BJ (cell line): ENCODE measurements around the gene ZSCAN5A. TPM values are rescaled to one million over a fixed set of nuclear protein-coding genes. Genes with fewer than 3 reads are reported as not detected.

Experiments
- CTCF ChIA-PET: fragments of 350-600 bp; formaldehyde crosslinking; extraction: SDS; loops from one replicate; lab custom pipeline; 2021; ENCODE audit warnings: antibody characterized with exemption, inconsistent platforms; lab: Yijun Ruan, JAX
- POLR2A ChIA-PET: fragments of 300-600 bp; sonication (Branson Sonifier 250); formaldehyde crosslinking; extraction: SDS; loops from one replicate; lab custom pipeline; 2021; ENCODE audit warnings: antibody characterized with exemption; lab: Charles Lee
- DNase-seq: peaks from one replicate; pipeline ENCODE4 v3.0.0-alpha.2; 2011; ENCODE audit warnings: low read depth
- H3K27me3 ChIP-seq: 2 replicates; pipeline ENCODE4 v1.6.0; 2011; ENCODE audit warnings: low read length; ENCODE audit not compliant: control insufficient read depth, insufficient read depth
- H3K36me3 ChIP-seq: 2 replicates; pipeline ENCODE4 v1.5.1; 2011; ENCODE audit warnings: low read length; ENCODE audit not compliant: control insufficient read depth, insufficient read depth
- H3K4me3 ChIP-seq: 2 replicates; pipeline ENCODE4 v1.5.1; 2011; ENCODE audit warnings: low read depth, mild to moderate bottlenecking, control low read depth, low read length
- polyA plus RNA-seq: library from polyadenylated mRNA; depleted of rRNA; stranded (reverse); fragments of >200 nt; gene quantifications from 2 replicates; pipeline ENCODE4 v1.2.3, GENCODE V29; 2011
- TF ChIP-seq, protein P1 (sequence below): IDR thresholded peaks from 2 replicates; pipeline ENCODE4 v1.5.1; 2011; ENCODE audit warnings: low read depth, mild to moderate bottlenecking, control low read depth, inconsistent platforms, low read length, moderate library complexity; ENCODE audit not compliant: insufficient read depth

The ZSCAN5A gene
- polyA plus RNA-seq, 1 experiment, result 4.0 TPM

DNA sequence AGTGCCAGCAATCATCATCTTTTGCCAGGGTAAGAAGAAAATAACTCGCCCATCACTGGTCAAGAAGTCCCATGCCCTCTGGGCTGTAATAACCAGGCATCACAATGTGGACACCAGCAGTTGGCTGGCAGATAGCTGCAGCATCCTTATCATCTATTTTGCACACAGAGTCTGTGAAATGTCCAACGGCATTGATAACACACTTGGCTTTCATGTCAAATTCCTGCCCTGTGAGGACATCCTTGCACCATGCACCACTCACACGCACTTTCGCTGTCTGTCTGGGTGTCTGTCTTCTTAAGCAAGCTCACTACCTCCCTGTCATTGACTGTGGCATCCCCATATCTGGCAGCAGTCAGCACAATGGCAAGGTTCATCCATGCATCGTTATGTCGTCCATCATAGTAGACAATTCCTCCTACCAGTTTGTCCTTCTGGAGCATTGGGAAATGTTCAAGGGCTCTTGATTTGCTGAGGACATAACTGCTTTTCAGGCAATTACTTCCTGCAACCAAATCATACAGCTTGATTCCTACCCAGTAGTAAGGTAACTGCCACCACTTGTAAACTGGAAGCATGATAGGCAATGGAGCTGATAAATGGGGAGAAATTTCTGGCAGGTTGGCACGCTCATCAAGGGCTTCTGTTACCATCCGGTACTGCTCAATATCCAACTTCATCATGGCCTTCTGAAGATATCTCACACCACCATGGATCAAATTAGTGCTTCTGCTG, 6.8 kb upstream of the ZSCAN5A start:
- Histone ChIP-seq H3K36me3 (no peaks in the 10 kb centered on the region), H3K4me3 (no peak overlapping the region), H3K27me3 (no peaks in the 10 kb centered on the region)
- POLR2A ChIA-PET, result no interaction called here
- CTCF ChIA-PET, result interaction anchor here (1.0 to 2.2 kb wide), 2 partner anchors 12 to 68 kb away, joined by 4 to 8 read pairs; no protein-coding TSS in a partner anchor
- TF ChIP-seq, protein P1, sequence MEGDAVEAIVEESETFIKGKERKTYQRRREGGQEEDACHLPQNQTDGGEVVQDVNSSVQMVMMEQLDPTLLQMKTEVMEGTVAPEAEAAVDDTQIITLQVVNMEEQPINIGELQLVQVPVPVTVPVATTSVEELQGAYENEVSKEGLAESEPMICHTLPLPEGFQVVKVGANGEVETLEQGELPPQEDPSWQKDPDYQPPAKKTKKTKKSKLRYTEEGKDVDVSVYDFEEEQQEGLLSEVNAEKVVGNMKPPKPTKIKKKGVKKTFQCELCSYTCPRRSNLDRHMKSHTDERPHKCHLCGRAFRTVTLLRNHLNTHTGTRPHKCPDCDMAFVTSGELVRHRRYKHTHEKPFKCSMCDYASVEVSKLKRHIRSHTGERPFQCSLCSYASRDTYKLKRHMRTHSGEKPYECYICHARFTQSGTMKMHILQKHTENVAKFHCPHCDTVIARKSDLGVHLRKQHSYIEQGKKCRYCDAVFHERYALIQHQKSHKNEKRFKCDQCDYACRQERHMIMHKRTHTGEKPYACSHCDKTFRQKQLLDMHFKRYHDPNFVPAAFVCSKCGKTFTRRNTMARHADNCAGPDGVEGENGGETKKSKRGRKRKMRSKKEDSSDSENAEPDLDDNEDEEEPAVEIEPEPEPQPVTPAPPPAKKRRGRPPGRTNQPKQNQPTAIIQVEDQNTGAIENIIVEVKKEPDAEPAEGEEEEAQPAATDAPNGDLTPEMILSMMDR, result no peak
- DNase-seq, result no peak

- ChIA-PET CTCF (no interaction called here), POLR2A (no interaction called here)
- TF ChIP-seq, protein P1, result no peak
- DNase-seq, result no peak
- Histone ChIP-seq H3K36me3 (no peaks in the 10 kb centered on the region), H3K4me3 (no peak overlapping the region), H3K27me3 (no peaks in the 10 kb centered on the region)
These were observed 5.4 kb upstream of the ZSCAN5A start for GRCh38 chr19:56319991-56320390.

DNA sequence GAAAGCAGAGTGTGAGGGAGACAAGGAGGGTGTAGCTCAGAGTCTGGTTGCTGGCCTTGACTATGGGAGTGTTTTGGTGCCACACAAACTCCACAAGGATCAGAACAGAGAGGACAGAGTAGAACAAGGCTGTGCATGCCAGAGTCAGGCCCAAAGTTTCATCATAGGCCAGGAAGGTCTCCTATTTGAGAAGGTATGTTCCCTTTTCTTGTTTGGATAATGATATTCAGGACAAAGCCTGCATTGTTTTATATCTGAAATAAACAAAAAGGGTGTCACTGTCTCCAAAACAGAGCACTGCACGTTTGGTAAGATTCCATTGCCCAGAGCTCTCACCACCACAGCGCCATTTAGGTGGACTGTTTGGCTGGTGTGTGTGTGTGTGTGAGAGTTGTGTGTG, 3.1 kb upstream of the ZSCAN5A start:
- CTCF ChIA-PET, result no interaction called here
- no peaks in the 10 kb centered on the region for H3K36me3 ChIP-seq
- DNase-seq, result no peak
- TF ChIP-seq, protein P1, result no peak
- H3K4me3 ChIP-seq, result no peak overlapping the region
- POLR2A ChIA-PET, result no interaction called here
- H3K27me3 ChIP-seq, result no peaks in the 10 kb centered on the region

DNA sequence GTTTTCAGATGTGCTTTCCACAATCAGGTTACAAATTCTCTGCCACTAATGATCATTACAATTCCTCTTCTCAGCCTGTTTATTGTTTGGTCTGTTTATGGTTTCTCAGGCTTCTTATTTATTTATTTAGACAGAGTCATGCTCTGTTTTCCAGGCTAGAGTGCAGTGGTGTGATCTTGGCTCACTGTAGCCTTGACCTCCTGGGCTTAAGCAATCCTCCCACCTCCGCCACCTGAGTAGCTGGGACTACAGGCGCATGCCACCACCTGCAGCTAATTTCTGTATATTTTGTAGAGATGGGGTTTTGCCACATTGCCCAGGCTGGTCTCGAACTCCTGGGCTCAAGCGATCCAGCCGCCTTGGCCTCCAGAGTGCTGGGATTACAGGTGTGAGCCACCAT, 2.1 kb upstream of the ZSCAN5A start:
- Histone ChIP-seq H3K4me3 (no peak overlapping the region), H3K36me3 (no peaks in the 10 kb centered on the region), H3K27me3 (no peaks in the 10 kb centered on the region)
- TF ChIP-seq, protein P1, result no peak
- ChIA-PET CTCF (no interaction called here), POLR2A (no interaction called here)
- no peak for DNase-seq

- CTCF ChIA-PET, result interaction anchor here (1.0 to 1.9 kb wide), 2 partner anchors 33 to 61 kb away, joined by 3 to 4 read pairs; no protein-coding TSS in a partner anchor
- DNase-seq, result peak; percentile 97
- Histone ChIP-seq H3K36me3 (no peaks in the 10 kb centered on the region; the same call in 1 of the 2 replicates), H3K4me3 (peak overlapping the region; percentile 73), H3K27me3 (no peaks in the 10 kb centered on the region)
- TF ChIP-seq, protein P1, result no peak
- POLR2A ChIA-PET, result no interaction called here
These were observed 614 bp upstream of the ZSCAN5A start for GRCh38 chr19:56315077-56315828.
